Activated T-cell treated with anti-CD3 and anti-CD28 coated beads, Interleukin-2, amount 50 U/mL, for 24 hours (primary cell): Measurements from ENCODE around the gene RSPO3.
"Not testable (repeated sequence)": the region's sequence is repeated elsewhere in the genome, so short reads cannot be mapped to it uniquely, and the experiment has no call there.

Experiments used
- DNase-seq: peaks from one replicate; pipeline ENCODE4 v3.0.0-alpha.2; 2020
- H3K27ac Mint-ChIP-seq: 2 replicates; pipeline ENCODE4 v1.8.0; 2020; ENCODE audit warnings: mild to moderate bottlenecking, mixed read lengths
- H3K27me3 Mint-ChIP-seq: 2 replicates; pipeline ENCODE4 v1.8.0; 2020; ENCODE audit warnings: mixed read lengths
- H3K36me3 Mint-ChIP-seq: 2 replicates; pipeline ENCODE4 v1.8.0; 2020; ENCODE audit warnings: low read depth, mixed read lengths
- H3K4me1 Mint-ChIP-seq: 2 replicates; pipeline ENCODE4 v1.8.0; 2020; ENCODE audit warnings: low read depth, mixed read lengths
- H3K4me3 Mint-ChIP-seq: 2 replicates; pipeline ENCODE4 v1.8.0; 2020; ENCODE audit warnings: mild to moderate bottlenecking, moderate library complexity, mixed read lengths
- H3K9me3 Mint-ChIP-seq: 2 replicates; pipeline ENCODE4 v1.8.0; 2020; ENCODE audit warnings: mixed read lengths

The RSPO3 gene

GRCh38 chr6:127216810-127217789 lies 98.6 kb downstream of the RSPO3 start:
- no peaks in the 10 kb centered on the region for H3K4me1 Mint-ChIP-seq

GRCh38 chr6:127219869-127220268 lies 101.4 kb downstream of the RSPO3 start:
- H3K36me3 Mint-ChIP-seq, result no peaks in the 10 kb centered on the region
- no peaks in the 10 kb centered on the region for H3K9me3 Mint-ChIP-seq
- no peaks in the 10 kb centered on the region for H3K4me1 Mint-ChIP-seq
- H3K27me3 Mint-ChIP-seq, result peaks cover 50% of the 10 kb centered on the region
- no peak overlapping the region for H3K4me3 Mint-ChIP-seq
- DNase-seq, result no peak
- H3K27ac Mint-ChIP-seq, result no peak overlapping the region

More at GRCh38 chr6:127216810-127217789, 98.6 kb downstream of the RSPO3 start:
- Mint-ChIP-seq H3K27ac (no peak overlapping the region), H3K27me3 (peaks cover 38% of the 10 kb centered on the region), H3K36me3 (no peaks in the 10 kb centered on the region), H3K4me3 (no peak overlapping the region), H3K9me3 (no peaks in the 10 kb centered on the region)
- DNase-seq, result no peak

- H3K4me1 Mint-ChIP-seq, result no peaks in the 10 kb centered on the region
- H3K36me3 Mint-ChIP-seq, result no peaks in the 10 kb centered on the region
- H3K9me3 Mint-ChIP-seq, result no peaks in the 10 kb centered on the region
- peaks cover 53% of the 10 kb centered on the region for H3K27me3 Mint-ChIP-seq
- no peak overlapping the region for H3K27ac Mint-ChIP-seq
- no peak for DNase-seq
- H3K4me3 Mint-ChIP-seq, result no peak overlapping the region
Measured at GRCh38 chr6:127221201-127221600, 102.7 kb downstream of the RSPO3 start.

GRCh38 chr6:127222418-127222817 lies 103.9 kb downstream of the RSPO3 start:
- no peak overlapping the region for H3K27ac Mint-ChIP-seq
- no peaks in the 10 kb centered on the region for H3K4me1 Mint-ChIP-seq
- H3K4me3 Mint-ChIP-seq, result no peak overlapping the region
- H3K9me3 Mint-ChIP-seq, result no peaks in the 10 kb centered on the region
- peaks cover 50% of the 10 kb centered on the region for H3K27me3 Mint-ChIP-seq
- no peak for DNase-seq
- H3K36me3 Mint-ChIP-seq, result no peaks in the 10 kb centered on the region

GRCh38 chr6:127225497-127225896 lies 107.0 kb downstream of the RSPO3 start:
- H3K9me3 Mint-ChIP-seq, result peaks cover 2% of the 10 kb centered on the region
- H3K27ac Mint-ChIP-seq, result no peak overlapping the region
- H3K4me1 Mint-ChIP-seq, result no peaks in the 10 kb centered on the region
- H3K4me3 Mint-ChIP-seq, result no peak overlapping the region
- H3K27me3 Mint-ChIP-seq, result peaks cover 46% of the 10 kb centered on the region
- DNase-seq, result no peak
- H3K36me3 Mint-ChIP-seq, result no peaks in the 10 kb centered on the region

GRCh38 chr6:127233819-127234218 lies 115.3 kb downstream of the RSPO3 start:
- DNase-seq, H3K4me3 Mint-ChIP-seq, H3K4me1 Mint-ChIP-seq, H3K27me3 Mint-ChIP-seq, H3K36me3 Mint-ChIP-seq, H3K27ac Mint-ChIP-seq, H3K9me3 Mint-ChIP-seq: not testable (repeated sequence)

- no peak for DNase-seq
- no peaks in the 10 kb centered on the region for H3K36me3 Mint-ChIP-seq
Measured at GRCh38 chr6:127243501-127243900, 125.0 kb downstream of the RSPO3 start.

More at GRCh38 chr6:127243501-127243900, 125.0 kb downstream of the RSPO3 start:
- no peak overlapping the region for H3K27ac Mint-ChIP-seq
- no peaks in the 10 kb centered on the region for H3K9me3 Mint-ChIP-seq
- H3K27me3 Mint-ChIP-seq, result peaks cover 25% of the 10 kb centered on the region
- H3K4me1 Mint-ChIP-seq, result no peaks in the 10 kb centered on the region
- no peak overlapping the region for H3K4me3 Mint-ChIP-seq
